ENCODE results near the gene ASIC4.

The ASIC4 gene

DNA sequence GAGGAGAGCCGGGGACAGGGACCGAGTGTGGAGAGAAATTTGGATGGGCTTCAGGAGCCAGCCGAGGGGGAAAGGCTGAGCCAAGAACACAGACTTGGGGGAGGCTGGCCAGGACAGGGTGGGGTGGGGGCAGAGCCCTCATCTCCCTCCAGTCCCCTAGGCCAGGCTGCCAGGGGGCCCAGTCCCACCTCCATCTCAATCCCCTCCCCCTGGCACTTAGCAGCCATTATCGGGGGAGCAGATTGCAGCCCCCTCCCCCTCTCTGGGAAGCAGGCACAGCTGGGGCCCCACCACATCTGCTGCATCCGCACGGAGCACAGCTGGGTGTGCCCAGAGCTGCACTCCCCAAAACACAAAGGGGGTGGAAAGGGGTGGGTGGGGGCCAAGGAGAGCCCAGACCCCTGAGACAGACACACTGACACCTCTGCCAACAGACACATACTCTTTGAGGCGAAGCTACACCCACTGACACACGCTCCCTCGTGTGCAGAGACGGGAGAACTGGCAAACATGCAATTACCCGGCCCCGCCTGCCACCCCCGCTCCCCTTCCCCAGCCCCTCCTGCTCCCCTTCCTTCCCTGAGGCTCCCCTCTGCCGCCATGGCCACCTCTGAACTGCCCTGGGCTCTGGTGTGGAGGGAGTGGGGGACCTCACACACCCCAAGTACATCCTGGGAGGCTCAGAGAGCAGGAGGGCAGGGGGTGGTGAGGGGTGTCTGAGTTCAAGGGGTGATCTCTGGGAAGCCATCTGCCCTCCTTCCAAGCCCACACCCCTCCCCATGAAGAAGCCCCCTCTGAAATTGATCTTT lies 5.1 kb upstream of the ASIC4 start:
- no peak for DNase-seq (ENCODE audit: low read depth in 2 of 2)
- TF ChIP-seq, protein P1, sequence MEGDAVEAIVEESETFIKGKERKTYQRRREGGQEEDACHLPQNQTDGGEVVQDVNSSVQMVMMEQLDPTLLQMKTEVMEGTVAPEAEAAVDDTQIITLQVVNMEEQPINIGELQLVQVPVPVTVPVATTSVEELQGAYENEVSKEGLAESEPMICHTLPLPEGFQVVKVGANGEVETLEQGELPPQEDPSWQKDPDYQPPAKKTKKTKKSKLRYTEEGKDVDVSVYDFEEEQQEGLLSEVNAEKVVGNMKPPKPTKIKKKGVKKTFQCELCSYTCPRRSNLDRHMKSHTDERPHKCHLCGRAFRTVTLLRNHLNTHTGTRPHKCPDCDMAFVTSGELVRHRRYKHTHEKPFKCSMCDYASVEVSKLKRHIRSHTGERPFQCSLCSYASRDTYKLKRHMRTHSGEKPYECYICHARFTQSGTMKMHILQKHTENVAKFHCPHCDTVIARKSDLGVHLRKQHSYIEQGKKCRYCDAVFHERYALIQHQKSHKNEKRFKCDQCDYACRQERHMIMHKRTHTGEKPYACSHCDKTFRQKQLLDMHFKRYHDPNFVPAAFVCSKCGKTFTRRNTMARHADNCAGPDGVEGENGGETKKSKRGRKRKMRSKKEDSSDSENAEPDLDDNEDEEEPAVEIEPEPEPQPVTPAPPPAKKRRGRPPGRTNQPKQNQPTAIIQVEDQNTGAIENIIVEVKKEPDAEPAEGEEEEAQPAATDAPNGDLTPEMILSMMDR (IDR thresholded peaks at IDR 0.05; ENCODE audit: low read depth, low read length), result no peak

DNA sequence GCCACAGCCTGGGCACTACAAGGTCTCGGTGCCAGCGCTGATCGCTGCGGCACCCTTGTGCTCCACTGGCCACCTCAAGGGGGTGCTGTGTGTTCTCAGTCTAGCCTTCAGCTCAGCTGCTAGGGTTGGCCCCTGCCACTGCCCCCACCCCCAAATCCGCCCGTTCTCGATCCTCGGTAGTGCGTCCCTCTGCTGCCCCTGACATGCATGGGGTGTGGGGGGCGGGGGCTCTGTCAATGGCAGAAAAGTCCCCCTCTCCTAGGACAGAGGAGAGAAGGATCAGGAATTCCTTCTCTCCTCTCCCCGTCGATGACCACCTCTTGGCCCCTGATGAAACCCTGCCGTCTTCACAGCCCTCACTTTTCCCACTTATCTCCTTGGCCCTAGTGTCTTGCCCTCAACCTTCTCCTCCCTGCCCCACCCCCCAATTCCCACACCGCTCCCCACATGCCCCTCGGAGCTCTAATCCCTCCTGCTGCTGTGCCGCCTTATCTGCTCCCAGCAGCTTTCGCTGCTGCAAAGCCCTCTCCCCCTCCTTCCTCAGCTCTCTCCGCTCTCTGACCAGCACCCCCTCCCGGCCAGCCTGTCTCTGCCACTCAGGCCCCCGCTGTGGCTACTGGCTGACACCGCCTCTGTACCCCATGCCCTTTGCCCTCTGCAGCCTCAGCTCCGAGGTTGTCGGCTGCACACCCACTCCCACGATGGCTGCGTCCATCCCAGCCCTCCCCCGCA lies 4.3 kb upstream of the ASIC4 start:
- peak overlapping the region in 1 of 2 donors; percentile 23 for H3K4me3 ChIP-seq (replicated peaks in 1 of 2; ENCODE audit: low read depth in 2 of 2, low read length in 2 of 2)
- TF ChIP-seq, protein P1 (IDR thresholded peaks at IDR 0.05; ENCODE audit: low read depth, low read length), result peak; percentile 82

More for the DNA sequence above, 5.1 kb upstream of the ASIC4 start:
- no peak overlapping the region for H3K4me3 ChIP-seq (replicated peaks in 1 of 2; ENCODE audit: low read depth in 2 of 2, low read length in 2 of 2)

DNA sequence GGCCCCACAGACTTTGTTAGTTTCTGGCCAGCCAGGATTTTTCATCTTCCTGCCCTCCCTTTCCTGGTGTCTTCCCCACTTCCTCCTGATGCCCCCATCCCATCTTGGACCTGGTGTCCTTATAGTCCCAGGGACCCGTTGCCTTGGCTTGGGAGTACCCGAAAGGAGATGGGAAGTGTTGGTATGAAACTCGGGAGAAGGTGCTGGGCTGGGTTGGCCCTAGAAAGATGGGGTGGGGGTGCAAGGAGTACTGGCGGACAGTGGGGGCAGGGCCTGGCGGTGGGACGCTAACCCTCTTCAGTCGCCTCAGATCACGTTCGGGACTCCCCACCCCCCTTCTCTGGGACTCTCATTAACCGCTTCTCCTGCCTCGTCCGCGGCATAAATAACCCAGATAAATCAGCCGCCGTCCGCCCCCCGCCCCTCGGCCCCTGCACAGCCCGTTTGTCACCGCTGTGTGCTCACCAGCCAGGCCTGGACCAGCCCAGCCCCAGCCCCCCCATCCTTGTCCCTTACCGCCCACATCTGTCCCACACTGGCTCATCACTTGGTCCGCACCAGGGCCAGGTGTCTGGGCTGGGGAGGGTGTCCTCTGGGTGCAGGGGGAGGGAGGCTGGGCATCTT lies 3.7 kb upstream of the ASIC4 start:
- TF ChIP-seq, protein P1 (IDR thresholded peaks at IDR 0.05; ENCODE audit: low read depth, low read length), result no peak
- no peak for DNase-seq (ENCODE audit: low read depth in 2 of 2)
- peak overlapping the region in 1 of 2 donors; percentile 23 for H3K4me3 ChIP-seq (replicated peaks in 1 of 2; ENCODE audit: low read depth in 2 of 2, low read length in 2 of 2)

More for the DNA sequence above, 4.3 kb upstream of the ASIC4 start:
- DNase-seq (ENCODE audit: low read depth in 2 of 2), result peak; percentile 44 to 65

DNA sequence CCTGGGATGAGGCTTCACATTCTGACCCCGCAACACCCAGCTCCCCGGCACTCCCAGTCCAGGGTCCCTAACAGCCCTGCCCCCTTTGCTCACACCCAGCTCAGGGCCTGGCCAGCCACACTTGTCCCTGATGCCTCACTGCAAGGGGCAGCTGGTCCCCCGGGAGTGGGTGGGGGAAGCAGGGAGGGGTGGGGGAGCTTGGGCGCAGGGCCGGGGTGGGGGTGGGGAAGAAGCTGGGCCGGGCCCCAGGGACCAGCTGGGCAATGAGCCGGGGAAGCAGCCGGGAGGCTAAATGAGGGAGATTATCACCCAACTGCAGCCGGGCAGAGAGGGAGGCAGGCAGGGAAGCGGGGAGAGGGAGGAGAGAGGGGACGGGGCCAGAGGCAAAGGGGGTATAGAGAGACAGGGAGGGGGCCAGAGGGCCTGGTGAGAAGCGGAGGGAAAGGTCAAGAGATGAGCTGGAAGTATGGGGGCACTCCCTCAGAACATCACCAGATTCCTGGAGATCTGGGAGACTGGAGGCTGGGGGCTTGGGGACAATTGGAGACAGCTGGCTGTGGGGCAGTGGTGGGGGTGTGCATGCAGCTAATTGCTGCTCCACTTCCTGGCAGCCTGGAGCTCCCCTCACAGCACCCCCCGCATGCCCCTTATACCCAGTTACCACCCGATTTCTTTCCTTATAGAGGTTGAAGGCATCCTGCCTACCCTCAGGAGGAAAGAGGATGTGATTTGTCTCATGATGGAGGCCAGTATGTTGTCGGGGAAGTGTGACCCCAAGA lies 2.5 kb upstream of the ASIC4 start:
- no peak overlapping the region for H3K4me3 ChIP-seq (replicated peaks in 1 of 2; ENCODE audit: low read depth in 2 of 2, low read length in 2 of 2)
- TF ChIP-seq, protein P1 (IDR thresholded peaks at IDR 0.05; ENCODE audit: low read depth, low read length), result no peak
- DNase-seq (ENCODE audit: low read depth in 2 of 2), result no peak

DNA sequence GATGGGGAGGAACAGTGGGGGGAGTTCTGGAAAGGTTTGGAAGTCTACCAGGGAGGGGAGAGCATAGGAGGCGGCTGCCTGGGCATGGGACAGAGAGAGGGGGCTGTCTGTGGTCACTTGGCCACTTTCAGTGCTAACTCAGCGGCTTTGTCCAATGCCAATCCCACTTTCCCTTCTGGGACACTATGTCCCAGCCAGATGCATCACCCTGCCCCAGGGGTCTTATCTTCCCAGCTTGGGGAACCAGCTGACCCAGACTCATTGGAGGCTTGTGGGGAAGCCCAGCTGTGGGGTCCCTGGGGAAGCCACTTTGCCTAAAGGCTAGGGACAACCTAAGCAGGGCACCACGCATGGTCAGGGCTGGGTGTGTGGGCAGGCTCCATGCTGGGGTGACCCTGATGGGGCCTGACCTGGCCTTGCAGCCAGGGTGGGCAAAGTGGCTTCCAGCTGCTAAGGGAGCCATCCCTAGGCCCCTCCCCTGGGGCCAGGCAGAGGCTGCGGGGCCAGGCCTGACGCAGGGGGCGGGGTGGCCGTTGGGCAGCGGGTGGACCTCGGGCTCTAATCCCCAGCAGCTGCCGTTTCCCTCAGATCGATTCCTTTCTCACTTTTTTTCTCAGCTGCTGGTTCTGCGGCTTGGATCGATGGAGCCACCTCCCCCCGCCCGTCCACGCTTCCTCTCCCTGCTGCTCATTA lies 1.6 kb upstream of the ASIC4 start:
- TF ChIP-seq, protein P1 (IDR thresholded peaks at IDR 0.05; ENCODE audit: low read depth, low read length), result no peak
- DNase-seq (ENCODE audit: low read depth in 2 of 2), result no peak
- H3K4me3 ChIP-seq (replicated peaks in 1 of 2; ENCODE audit: low read depth in 2 of 2, low read length in 2 of 2), result no peak overlapping the region

DNA sequence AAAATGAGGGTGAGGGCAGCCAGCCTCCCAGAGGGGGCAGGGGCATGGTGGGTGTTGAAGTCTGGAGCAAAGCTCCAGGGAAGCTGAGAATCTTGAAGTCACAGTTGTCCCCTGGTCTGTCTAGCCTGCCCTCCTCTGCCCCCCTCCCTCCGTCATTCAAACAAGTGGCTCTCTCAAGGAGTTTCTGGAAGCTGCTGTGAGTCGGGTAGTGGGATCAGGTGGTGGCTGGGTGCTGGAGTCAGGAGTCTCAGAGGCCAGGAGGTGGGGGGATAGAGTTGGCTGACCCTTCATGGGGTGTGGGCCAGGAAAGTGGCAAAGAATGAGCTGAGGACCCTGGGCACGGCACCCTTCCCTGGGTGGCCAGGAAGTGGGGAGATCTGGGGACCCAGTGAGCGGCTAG lies 495 bp upstream of the ASIC4 start:
- TF ChIP-seq, protein P1 (IDR thresholded peaks at IDR 0.05; ENCODE audit: low read depth, low read length), result no peak
- H3K4me3 ChIP-seq (replicated peaks in 1 of 2; ENCODE audit: low read depth in 2 of 2, low read length in 2 of 2), result no peak overlapping the region
- no peak for DNase-seq (ENCODE audit: low read depth in 2 of 2)

All from cardiac fibroblast (primary cell).